Panc1 (cell line): Measurements from ENCODE around the gene SCYL1. TPM values are rescaled to one million over a fixed set of nuclear protein-coding genes. Genes with fewer than 3 reads are reported as not detected.

Experiments used
- ATAC-seq: fragments of 200-7000 bp; cut with Tn5 transposase; 2 replicates; pipeline ENCODE4 v1.9.1; 2020; ENCODE audit warnings: mild to moderate bottlenecking, moderate library complexity
- BruUV-seq: library from RNA; stranded (reverse); fragments of 400-500 nt; replicated peaks from 2 replicates; lab custom pipeline; 2021; lab: Mats Ljungman, UMichigan
- CTCF ChIA-PET: fragments of 300-600 bp; sonication (Branson Sonifier 250); formaldehyde crosslinking; loops from one replicate; lab custom pipeline; 2022; ENCODE audit warnings: antibody characterized with exemption; lab: Charles Lee
- POLR2A ChIA-PET: fragments of 300-600 bp; sonication (Branson Sonifier 250); formaldehyde crosslinking; loops from one replicate; lab custom pipeline; 2022; ENCODE audit warnings: antibody characterized with exemption; lab: Charles Lee
- DNase-seq: peaks from one replicate; pipeline ENCODE4 v3.0.0-alpha.2; 2010; ENCODE audit warnings: low read depth, low spot score
- H3K27ac ChIP-seq: 2 replicates; pipeline ENCODE4 v1.5.1; 2011; ENCODE audit warnings: mild to moderate bottlenecking, low read length, inconsistent platforms
- H3K27me3 ChIP-seq: fragments of 200-500 bp; sonication (Bioruptor generic); 2 replicates; pipeline ENCODE4 v1.6.0; 2014; ENCODE audit warnings: low read length, inconsistent platforms; ENCODE audit not compliant: control insufficient read depth, insufficient read depth
- H3K36me3 ChIP-seq: fragments of 200-500 bp; sonication (Bioruptor generic); 2 replicates; pipeline ENCODE4 v1.5.1; 2014; ENCODE audit warnings: inconsistent platforms, mild to moderate bottlenecking, low read length, moderate library complexity; ENCODE audit not compliant: control insufficient read depth, insufficient read depth
- H3K4me1 ChIP-seq: 2 replicates; pipeline ENCODE4 v1.5.1; 2011; ENCODE audit warnings: inconsistent platforms, mild to moderate bottlenecking, low read length, moderate library complexity; ENCODE audit not compliant: control insufficient read depth, insufficient read depth
- H3K4me3 ChIP-seq, 2 experiments: 2 replicates each; pipeline ENCODE4 v1.5.1; 2011 to 2012; ENCODE audit warnings: low read depth in 2 of 2, low read length in 2 of 2, mild to moderate bottlenecking in 2 of 2, inconsistent platforms in 1 of 2, moderate library complexity in 1 of 2
- H3K9me3 ChIP-seq: fragments of 200-500 bp; sonication (Bioruptor generic); 2 replicates; pipeline ENCODE4 v1.5.1; 2014; ENCODE audit warnings: low read depth, mild to moderate bottlenecking, inconsistent platforms, low read length, moderate library complexity; ENCODE audit not compliant: control insufficient read depth, insufficient read depth
- POLR2AphosphoS5 ChIP-seq: IDR thresholded peaks from 2 replicates; pipeline ENCODE4 v1.6.1; 2012; ENCODE audit warnings: mild to moderate bottlenecking, low read depth, low read length, moderate library complexity
- SIN3A ChIP-seq: IDR thresholded peaks from 2 replicates; pipeline ENCODE4 v1.6.1; 2012; ENCODE audit warnings: low read depth, mild to moderate bottlenecking, low read length, moderate library complexity, borderline replicate concordance; ENCODE audit not compliant: insufficient read depth
- TCF7L2 ChIP-seq: IDR thresholded peaks from 2 replicates; pipeline ENCODE4 v1.6.1; 2011; ENCODE audit warnings: mild to moderate bottlenecking, low read depth, low read length, inconsistent platforms
- in situ Hi-C: cut with HindIII; loops from 2 replicates; pipeline ENCODE4 v1.10.0; 2016; ENCODE audit warnings: low sequenced_read_pairs, low pct_unique_long_range_greater_than_20kb
- intact Hi-C: fragments of 100-400 bp; cut with micrococcal nuclease; formaldehyde crosslinking; loops from one replicate; pipeline ENCODE4 v1.10.0; 2022; ENCODE audit not compliant: unreplicated experiment
- total RNA-seq: library from RNA; stranded (reverse); gene quantifications from one replicate; pipeline ENCODE4 v1.2.1, GENCODE V29; 2021; ENCODE audit not compliant: unreplicated experiment
- TF ChIP-seq, protein P1 (sequence below), 2 experiments: IDR thresholded peaks; 2 replicates each; pipeline ENCODE4 v1.6.1; 2011 to 2012; ENCODE audit warnings: low read depth in 2 of 2, control low read depth in 1 of 2, low read length in 1 of 2, mild to moderate bottlenecking in 1 of 2, moderate library complexity in 1 of 2; ENCODE audit not compliant: insufficient read depth in 1 of 2
- TF ChIP-seq, protein P2 (sequence below): fragments of 450-650 bp; IDR thresholded peaks from 2 replicates; pipeline ENCODE4 v1.5.1; 2017; ENCODE audit warnings: mild to moderate bottlenecking

SCYL1 gene
- total RNA-seq, 1 experiment from 2014 or later, result 117 TPM

- BruUV-seq, result no TSS peak
- CTCF ChIA-PET, result no interaction called here
- ATAC-seq, result no peak
- DNase-seq, result no peak
- Histone ChIP-seq H3K4me1 (peaks cover 21% of the 10 kb centered on the region), H3K27me3 (no peaks in the 10 kb centered on the region), H3K27ac (no peak overlapping the region), H3K36me3 (peaks cover 3% of the 10 kb centered on the region; the same call in 1 of the 2 replicates), H3K9me3 (no peaks in the 10 kb centered on the region), H3K4me3 (no peak overlapping the region)
- TF ChIP-seq SIN3A (no peak), TCF7L2 (no peak), POLR2AphosphoS5 (no peak)
- TF ChIP-seq, protein P1, sequence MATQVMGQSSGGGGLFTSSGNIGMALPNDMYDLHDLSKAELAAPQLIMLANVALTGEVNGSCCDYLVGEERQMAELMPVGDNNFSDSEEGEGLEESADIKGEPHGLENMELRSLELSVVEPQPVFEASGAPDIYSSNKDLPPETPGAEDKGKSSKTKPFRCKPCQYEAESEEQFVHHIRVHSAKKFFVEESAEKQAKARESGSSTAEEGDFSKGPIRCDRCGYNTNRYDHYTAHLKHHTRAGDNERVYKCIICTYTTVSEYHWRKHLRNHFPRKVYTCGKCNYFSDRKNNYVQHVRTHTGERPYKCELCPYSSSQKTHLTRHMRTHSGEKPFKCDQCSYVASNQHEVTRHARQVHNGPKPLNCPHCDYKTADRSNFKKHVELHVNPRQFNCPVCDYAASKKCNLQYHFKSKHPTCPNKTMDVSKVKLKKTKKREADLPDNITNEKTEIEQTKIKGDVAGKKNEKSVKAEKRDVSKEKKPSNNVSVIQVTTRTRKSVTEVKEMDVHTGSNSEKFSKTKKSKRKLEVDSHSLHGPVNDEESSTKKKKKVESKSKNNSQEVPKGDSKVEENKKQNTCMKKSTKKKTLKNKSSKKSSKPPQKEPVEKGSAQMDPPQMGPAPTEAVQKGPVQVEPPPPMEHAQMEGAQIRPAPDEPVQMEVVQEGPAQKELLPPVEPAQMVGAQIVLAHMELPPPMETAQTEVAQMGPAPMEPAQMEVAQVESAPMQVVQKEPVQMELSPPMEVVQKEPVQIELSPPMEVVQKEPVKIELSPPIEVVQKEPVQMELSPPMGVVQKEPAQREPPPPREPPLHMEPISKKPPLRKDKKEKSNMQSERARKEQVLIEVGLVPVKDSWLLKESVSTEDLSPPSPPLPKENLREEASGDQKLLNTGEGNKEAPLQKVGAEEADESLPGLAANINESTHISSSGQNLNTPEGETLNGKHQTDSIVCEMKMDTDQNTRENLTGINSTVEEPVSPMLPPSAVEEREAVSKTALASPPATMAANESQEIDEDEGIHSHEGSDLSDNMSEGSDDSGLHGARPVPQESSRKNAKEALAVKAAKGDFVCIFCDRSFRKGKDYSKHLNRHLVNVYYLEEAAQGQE (IDR thresholded peaks at IDR 0.05; ENCODE audit: insufficient read depth in 1 of 2, low read depth in 2 of 2, low read length in 1 of 2), result no peak
- TF ChIP-seq, protein P2, sequence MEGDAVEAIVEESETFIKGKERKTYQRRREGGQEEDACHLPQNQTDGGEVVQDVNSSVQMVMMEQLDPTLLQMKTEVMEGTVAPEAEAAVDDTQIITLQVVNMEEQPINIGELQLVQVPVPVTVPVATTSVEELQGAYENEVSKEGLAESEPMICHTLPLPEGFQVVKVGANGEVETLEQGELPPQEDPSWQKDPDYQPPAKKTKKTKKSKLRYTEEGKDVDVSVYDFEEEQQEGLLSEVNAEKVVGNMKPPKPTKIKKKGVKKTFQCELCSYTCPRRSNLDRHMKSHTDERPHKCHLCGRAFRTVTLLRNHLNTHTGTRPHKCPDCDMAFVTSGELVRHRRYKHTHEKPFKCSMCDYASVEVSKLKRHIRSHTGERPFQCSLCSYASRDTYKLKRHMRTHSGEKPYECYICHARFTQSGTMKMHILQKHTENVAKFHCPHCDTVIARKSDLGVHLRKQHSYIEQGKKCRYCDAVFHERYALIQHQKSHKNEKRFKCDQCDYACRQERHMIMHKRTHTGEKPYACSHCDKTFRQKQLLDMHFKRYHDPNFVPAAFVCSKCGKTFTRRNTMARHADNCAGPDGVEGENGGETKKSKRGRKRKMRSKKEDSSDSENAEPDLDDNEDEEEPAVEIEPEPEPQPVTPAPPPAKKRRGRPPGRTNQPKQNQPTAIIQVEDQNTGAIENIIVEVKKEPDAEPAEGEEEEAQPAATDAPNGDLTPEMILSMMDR, result no peak
- in situ Hi-C loops, result no loop called here
- POLR2A ChIA-PET, result no interaction called here
- intact Hi-C loops, result no loop called here
Measured at GRCh38 chr11:65581928-65582327, 57.0 kb downstream of the SCYL1 start.

DNA sequence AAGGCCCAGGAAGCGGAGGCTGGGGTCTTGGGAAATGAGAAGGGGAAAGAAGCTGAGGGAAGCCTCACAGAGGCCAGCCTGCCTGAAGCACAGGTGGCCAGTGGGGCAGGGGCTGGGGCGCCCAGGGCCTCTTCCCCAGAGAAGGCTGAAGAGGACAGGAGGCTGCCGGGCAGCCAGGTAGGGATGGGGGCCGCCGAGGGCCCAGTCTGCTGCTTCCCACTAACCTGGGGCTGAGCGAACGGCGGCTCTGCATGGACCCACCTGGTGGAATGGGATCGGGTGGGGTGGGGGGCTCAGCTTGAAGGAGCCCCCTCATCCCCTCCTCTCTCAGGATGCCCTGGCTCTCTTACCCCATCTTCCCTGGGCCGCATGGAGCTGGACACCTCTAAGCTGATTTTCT lies 58.7 kb downstream of the SCYL1 start:
- no TSS peak for BruUV-seq
- H3K4me1 ChIP-seq, result peaks cover 16% of the 10 kb centered on the region
- no peak overlapping the region for H3K27ac ChIP-seq
- intact Hi-C loops, result no loop called here
- H3K4me3 ChIP-seq, result no peak overlapping the region
- no peaks in the 10 kb centered on the region for H3K9me3 ChIP-seq
- no peak for DNase-seq
- no peak for ATAC-seq
- in situ Hi-C loops, result no loop called here
- H3K27me3 ChIP-seq, result no peaks in the 10 kb centered on the region
- ChIA-PET CTCF (no interaction called here), POLR2A (interaction anchor here (0.5 to 0.8 kb wide), 2 partner anchors 43 to 53 kb away, joined by 3 to 8 read pairs; no protein-coding TSS in a partner anchor)
- TF ChIP-seq, protein P2, result no peak
- TF ChIP-seq SIN3A (no peak), POLR2AphosphoS5 (no peak), TCF7L2 (no peak)
- peaks cover 3% of the 10 kb centered on the region; the same call in 1 of the 2 replicates for H3K36me3 ChIP-seq
